GM08714 (cell line): Measurements from ENCODE around the gene TUSC7.

Experiments used
- H3K4me3 ChIP-seq: fragments of 200-500 bp; sonication (Bioruptor generic); 2 replicates; pipeline ENCODE4 v1.5.1; 2014; ENCODE audit warnings: mild to moderate bottlenecking, low read length, inconsistent platforms
- ZNF274 ChIP-seq: IDR thresholded peaks from 2 replicates; pipeline ENCODE4 v1.6.1; 2012; ENCODE audit warnings: mild to moderate bottlenecking, low read depth, low read length

TUSC7 gene

GRCh38 chr3:116734243-116734642 is 24.7 kb downstream of the TUSC7 start:
- no peak for TF ChIP-seq ZNF274
- H3K4me3 ChIP-seq: no peak overlapping the region

- no peak for TF ChIP-seq ZNF274
- H3K4me3 ChIP-seq: no peak overlapping the region
Observed at GRCh38 chr3:116739678-116740077, 30.1 kb downstream of the TUSC7 start.

DNA sequence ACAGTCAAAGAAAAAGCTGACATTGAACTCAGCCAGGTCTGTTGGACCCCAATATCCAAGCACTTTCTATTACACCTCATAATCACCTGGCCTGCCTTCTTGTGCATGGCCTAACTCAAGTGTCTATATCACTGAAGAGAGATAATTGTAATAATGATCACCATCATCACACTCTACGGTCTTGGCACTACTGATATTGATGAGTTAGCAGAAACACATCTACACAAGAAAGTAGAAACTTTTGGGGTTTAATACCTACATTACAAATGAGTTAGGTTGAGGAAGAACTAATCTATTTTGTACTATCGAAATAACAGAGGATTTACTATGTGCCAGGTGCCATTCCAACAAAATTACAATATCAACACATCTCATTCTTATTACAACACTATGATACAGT is 30.7 kb downstream of the TUSC7 start:
- TF ChIP-seq ZNF274: no peak
- no peak overlapping the region for H3K4me3 ChIP-seq

DNA sequence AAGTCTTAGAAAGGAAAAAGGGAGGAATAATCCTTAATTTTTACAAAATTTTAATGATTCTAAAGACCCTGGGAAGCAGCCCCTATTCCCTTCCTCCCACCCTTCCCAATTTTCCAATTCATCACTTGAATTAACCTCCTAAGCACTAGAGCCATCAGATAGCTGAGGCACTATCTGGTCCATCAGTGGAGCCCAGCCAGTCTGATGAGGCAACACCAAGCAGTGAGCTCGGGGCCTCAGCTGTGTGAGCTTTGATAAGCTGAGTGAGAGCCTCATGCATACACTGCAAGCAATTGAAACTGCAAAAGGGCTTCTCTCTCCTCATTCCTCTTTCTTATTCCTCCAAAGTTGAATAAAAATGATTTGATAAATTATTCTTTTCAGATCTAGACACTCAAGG is 31.9 kb downstream of the TUSC7 start:
- no peak overlapping the region for H3K4me3 ChIP-seq
- no peak for TF ChIP-seq ZNF274

DNA sequence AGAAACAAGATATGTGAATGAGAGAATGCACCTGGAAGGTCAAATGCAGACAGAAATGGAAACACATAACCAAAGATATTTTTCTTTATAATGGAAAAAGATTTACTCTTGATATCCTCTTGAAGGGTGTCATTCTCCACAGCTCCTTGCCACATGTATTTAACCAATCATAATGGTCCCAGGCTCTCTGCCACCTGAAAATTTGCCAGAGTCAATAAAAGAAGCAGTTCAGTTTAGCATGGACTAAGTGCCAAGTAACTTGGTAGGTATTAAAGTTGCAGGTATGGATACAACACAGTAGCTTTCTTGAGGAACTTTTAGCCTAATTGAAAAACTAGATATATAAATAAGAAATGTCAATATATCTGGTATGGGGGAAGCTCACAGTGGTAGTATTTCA is 33.5 kb downstream of the TUSC7 start:
- no peak for TF ChIP-seq ZNF274
- H3K4me3 ChIP-seq: no peak overlapping the region

GRCh38 chr3:116749388-116749787 is 39.8 kb downstream of the TUSC7 start:
- H3K4me3 ChIP-seq: no peak overlapping the region
- no peak for TF ChIP-seq ZNF274

- H3K4me3 ChIP-seq: no peak overlapping the region
- TF ChIP-seq ZNF274: no peak
Observed at GRCh38 chr3:116757315-116757714, 47.7 kb downstream of the TUSC7 start.

DNA sequence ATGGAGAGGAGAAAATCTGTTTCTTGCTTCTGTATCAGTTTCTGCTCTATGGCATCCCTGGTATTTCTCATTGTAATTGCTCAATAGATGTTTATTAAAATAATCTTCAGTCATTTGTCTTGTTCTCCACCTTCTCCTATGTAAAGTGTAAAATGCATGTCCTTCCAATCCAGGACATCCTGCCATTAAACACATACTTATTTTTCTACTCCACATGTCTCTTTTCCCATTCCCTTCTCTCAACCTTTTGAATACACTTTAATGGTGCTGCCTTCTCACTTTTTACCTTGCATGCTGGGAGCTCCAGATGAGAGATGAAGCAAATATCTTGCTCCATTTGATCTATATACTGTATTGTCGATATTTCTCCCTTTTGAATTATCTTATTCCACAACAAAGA is 49.7 kb downstream of the TUSC7 start:
- TF ChIP-seq ZNF274: no peak
- no peak overlapping the region for H3K4me3 ChIP-seq
